Breast epithelium (tissue), 3 donors: ENCODE measurements around the gene SNX5.

Source experiments
- POLR2A ChIP-seq: fragments of 450-650 bp; IDR thresholded peaks from one replicate; pipeline ENCODE4 v1.6.1; 2016; ENCODE audit warnings: antibody characterized with exemption, mild to moderate bottlenecking, moderate library complexity
- POLR2AphosphoS5 ChIP-seq, 3 donors: sonication (generic); formaldehyde crosslinking; IDR thresholded peaks; one replicate each; pipeline ENCODE4 v1.6.1; 2017; ENCODE audit warnings: antibody characterized with exemption in 3 of 3

- TF ChIP-seq POLR2A (no peak), POLR2AphosphoS5 (IDR thresholded peaks at IDR 0.05) (no peak)
Observed at GRCh38 chr20:17992224-17992637, 23.6 kb upstream of the SNX5 start.
